Measurements from ENCODE around the gene BTBD18.

DNA sequence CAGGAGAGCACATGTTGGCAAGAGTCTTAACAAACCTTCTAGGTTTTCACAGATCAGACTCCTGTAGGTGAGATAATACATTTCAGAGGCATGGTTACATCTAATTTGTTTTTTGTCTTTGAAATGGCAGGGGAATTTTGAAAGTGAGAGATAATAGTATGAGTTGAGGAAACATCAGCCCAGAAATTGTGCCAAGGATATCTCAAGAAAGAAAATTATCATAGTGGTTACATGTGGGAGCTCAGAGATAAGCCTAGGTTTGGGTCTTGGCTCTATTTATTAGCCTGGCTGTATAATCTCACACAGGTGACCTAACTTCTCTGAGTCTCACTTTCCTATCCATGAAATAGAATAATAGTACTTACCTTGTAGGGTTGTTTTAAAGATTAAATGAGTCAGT, 443 bp downstream of the BTBD18 start:
- TF ChIP-seq, protein P1, sequence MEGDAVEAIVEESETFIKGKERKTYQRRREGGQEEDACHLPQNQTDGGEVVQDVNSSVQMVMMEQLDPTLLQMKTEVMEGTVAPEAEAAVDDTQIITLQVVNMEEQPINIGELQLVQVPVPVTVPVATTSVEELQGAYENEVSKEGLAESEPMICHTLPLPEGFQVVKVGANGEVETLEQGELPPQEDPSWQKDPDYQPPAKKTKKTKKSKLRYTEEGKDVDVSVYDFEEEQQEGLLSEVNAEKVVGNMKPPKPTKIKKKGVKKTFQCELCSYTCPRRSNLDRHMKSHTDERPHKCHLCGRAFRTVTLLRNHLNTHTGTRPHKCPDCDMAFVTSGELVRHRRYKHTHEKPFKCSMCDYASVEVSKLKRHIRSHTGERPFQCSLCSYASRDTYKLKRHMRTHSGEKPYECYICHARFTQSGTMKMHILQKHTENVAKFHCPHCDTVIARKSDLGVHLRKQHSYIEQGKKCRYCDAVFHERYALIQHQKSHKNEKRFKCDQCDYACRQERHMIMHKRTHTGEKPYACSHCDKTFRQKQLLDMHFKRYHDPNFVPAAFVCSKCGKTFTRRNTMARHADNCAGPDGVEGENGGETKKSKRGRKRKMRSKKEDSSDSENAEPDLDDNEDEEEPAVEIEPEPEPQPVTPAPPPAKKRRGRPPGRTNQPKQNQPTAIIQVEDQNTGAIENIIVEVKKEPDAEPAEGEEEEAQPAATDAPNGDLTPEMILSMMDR (IDR thresholded peaks at IDR 0.05): no peak
- no peak for TF ChIP-seq POLR2A (IDR thresholded peaks at IDR 0.05)
- TF ChIP-seq EP300 (IDR thresholded peaks at IDR 0.05): no peak
